GM21576 (cell line): ENCODE measurements around the gene ITM2A.

Experiments used
- ATAC-seq: cut with Tn5 transposase; IDR thresholded peaks from one replicate; pipeline ENCODE4 v1.9.1; 2021; ENCODE audit warnings: mild to moderate bottlenecking, moderate library complexity; ENCODE audit not compliant: unreplicated experiment

ITM2A gene

GRCh38 chrX:79366873-79367749, at the start of gene ITM2A:
Gene ITM2A, minus strand, starts transcription at chrX:79367334. Its CDS starts 119 bp downstream, at chrX:79367215.
- peak; percentile 69 for ATAC-seq

- ATAC-seq = no peak
Observed at GRCh38 chrX:79415056-79415455, 47.9 kb upstream of the ITM2A start.

GRCh38 chrX:79413963-79414362, 46.8 kb upstream of the ITM2A start:
- no peak for ATAC-seq

- no peak for ATAC-seq
Observed at GRCh38 chrX:79412972-79413371, 45.8 kb upstream of the ITM2A start.

GRCh38 chrX:79412166-79412565, 45.0 kb upstream of the ITM2A start:
- ATAC-seq = no peak

- ATAC-seq = no peak
Observed at GRCh38 chrX:79409657-79410056, 42.5 kb upstream of the ITM2A start.

GRCh38 chrX:79408623-79409322, 41.6 kb upstream of the ITM2A start:
- no peak for ATAC-seq

- no peak for ATAC-seq
Observed at GRCh38 chrX:79400623-79401022, 33.5 kb upstream of the ITM2A start.

- no peak for ATAC-seq
Observed at GRCh38 chrX:79375340-79375739, 8.2 kb upstream of the ITM2A start.

- ATAC-seq = no peak
Observed at GRCh38 chrX:79371640-79372039, 4.5 kb upstream of the ITM2A start.

- ATAC-seq = no peak
Observed at GRCh38 chrX:79371101-79371500, 4.0 kb upstream of the ITM2A start.

- ATAC-seq = no peak
Observed at GRCh38 chrX:79369871-79370270, 2.7 kb upstream of the ITM2A start.

- no peak for ATAC-seq
Observed at GRCh38 chrX:79368441-79368840, 1.3 kb upstream of the ITM2A start.

GRCh38 chrX:79367907-79368306, 773 bp upstream of the ITM2A start:
- no peak for ATAC-seq

GRCh38 chrX:79366556-79366872, 620 bp downstream of the ITM2A start:
- peak; percentile 6 for ATAC-seq

- no peak for ATAC-seq
Observed at GRCh38 chrX:79365591-79365990, 1.5 kb downstream of the ITM2A start.

- ATAC-seq = no peak
Observed at GRCh38 chrX:79364306-79364705, 2.8 kb downstream of the ITM2A start.

GRCh38 chrX:79361192-79361870, 5.8 kb downstream of the ITM2A start:
- ATAC-seq = no peak

- no peak for ATAC-seq
Observed at GRCh38 chrX:79336869-79337815, 30.0 kb downstream of the ITM2A start.

- ATAC-seq = no peak
Observed at GRCh38 chrX:79330022-79330421, 37.1 kb downstream of the ITM2A start.
